Vagina (tissue), 2 donors: ENCODE data around the gene FA2H. TPM values are rescaled to one million over a fixed set of nuclear protein-coding genes. Genes with fewer than 3 reads are reported as not detected.
"Not testable (repeated sequence)": the region's sequence is repeated elsewhere in the genome, so short reads cannot be mapped to it uniquely, and the experiment has no call there.

Source experiments
- DNase-seq, 2 donors: peaks; one replicate each; pipeline ENCODE4 v3.0.0-alpha.2; 2017; ENCODE audit errors: extremely low spot score in 2 of 2
- H3K27ac ChIP-seq: fragments of 200-600 bp; sonication (generic); one replicate; pipeline ENCODE4 v1.5.1; 2019
- H3K27me3 ChIP-seq: fragments of 200-600 bp; sonication (generic); one replicate; pipeline ENCODE4 v1.5.1; 2019
- H3K36me3 ChIP-seq, 2 donors: fragments of 200-600 bp; sonication (generic); one replicate each; pipeline ENCODE4 v1.5.1; 2017 to 2019
- H3K4me1 ChIP-seq: fragments of 200-600 bp; sonication (generic); one replicate; pipeline ENCODE4 v1.5.1; 2019
- H3K4me3 ChIP-seq, 2 donors: fragments of 200-600 bp; sonication (generic); 1 replicate in 1 of 2; 2 replicates in 1 of 2; pipeline ENCODE4 v1.5.1; 2016 to 2019
- H3K9me3 ChIP-seq: fragments of 200-600 bp; sonication (generic); one replicate; pipeline ENCODE4 v1.5.1; 2019
- CTCF ChIP-seq, 3 experiments: fragments of 450-650 bp in 2 of 3; fragments of 200-600 bp in 1 of 3; sonication (generic) in 1 of 3; IDR thresholded peaks; one replicate each; pipeline ENCODE4 v1.5.1; 2017 to 2019; ENCODE audit warnings: antibody characterized with exemption in 3 of 3, mild to moderate bottlenecking in 2 of 3, moderate library complexity in 2 of 3
- POLR2A ChIP-seq, 2 donors: fragments of 450-650 bp; IDR thresholded peaks; one replicate each; pipeline ENCODE4 v1.6.1; 2017; ENCODE audit warnings: antibody characterized with exemption in 2 of 2, mild to moderate bottlenecking in 2 of 2, moderate library complexity in 2 of 2
- POLR2AphosphoS5 ChIP-seq, 2 donors: sonication (generic); formaldehyde crosslinking; IDR thresholded peaks; one replicate each; pipeline ENCODE4 v1.9.0; 2017; ENCODE audit warnings: antibody characterized with exemption in 2 of 2, mild to moderate bottlenecking in 2 of 2, low read depth in 1 of 2; ENCODE audit not compliant: insufficient read depth in 1 of 2
- intact Hi-C: fragments of 100-400 bp; cut with DNase I; formaldehyde crosslinking; loops from one replicate; pipeline ENCODE4 v1.15.1; 2023
- total RNA-seq: library from RNA; depleted of rRNA; stranded (reverse); fragments of >200 nt; gene quantifications from one replicate; pipeline ENCODE4 v1.2.3, GENCODE V29; 2016

The FA2H gene
- total RNA-seq, 1 donor from 2014 or later = not detected

DNA sequence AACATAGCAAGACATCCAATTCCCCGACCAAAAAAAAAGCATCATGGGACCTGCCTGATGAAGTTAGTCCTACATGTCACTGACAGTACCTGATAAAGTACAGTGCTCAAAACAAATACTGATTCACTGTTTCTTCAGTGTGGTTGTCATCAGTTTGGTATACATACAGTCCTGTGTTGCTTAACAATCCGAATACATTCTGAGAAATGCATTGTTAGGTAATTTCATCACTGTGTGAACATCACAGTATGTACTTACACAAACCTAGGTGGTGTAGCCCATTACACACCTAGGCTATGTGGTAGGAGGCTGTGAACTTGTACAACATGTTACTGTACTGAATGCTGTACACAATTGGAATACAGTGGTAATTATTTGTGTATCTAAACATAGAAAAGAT lies 19.0 kb upstream of the FA2H start:
- no peaks in the 10 kb centered on the region for H3K9me3 ChIP-seq
- no peaks in the 10 kb centered on the region for H3K4me1 ChIP-seq
- TF ChIP-seq CTCF (IDR thresholded peaks at IDR 0.05) = no peak
- no peak for TF ChIP-seq POLR2A (IDR thresholded peaks at IDR 0.05)
- TF ChIP-seq POLR2AphosphoS5 (IDR thresholded peaks at IDR 0.05; ENCODE audit: insufficient read depth in 1 of 2, low read depth in 1 of 2) = no peak
- no peaks in the 10 kb centered on the region for H3K27me3 ChIP-seq
- H3K4me3 ChIP-seq = no peak overlapping the region
- no peak overlapping the region for H3K27ac ChIP-seq
- no peaks in the 10 kb centered on the region for H3K36me3 ChIP-seq
- no peak for DNase-seq
- intact Hi-C loops = no loop called here

- H3K9me3 ChIP-seq = no peaks in the 10 kb centered on the region
- H3K27ac ChIP-seq = no peak overlapping the region
- no peaks in the 10 kb centered on the region for H3K4me1 ChIP-seq
- TF ChIP-seq POLR2A (IDR thresholded peaks at IDR 0.05) = no peak
- TF ChIP-seq POLR2AphosphoS5 (IDR thresholded peaks at IDR 0.05; ENCODE audit: insufficient read depth in 1 of 2, low read depth in 1 of 2) = no peak
- TF ChIP-seq CTCF (IDR thresholded peaks at IDR 0.05) = no peak
- no peak overlapping the region for H3K4me3 ChIP-seq
- intact Hi-C loops = no loop called here
- H3K27me3 ChIP-seq = no peaks in the 10 kb centered on the region
- no peak for DNase-seq
- H3K36me3 ChIP-seq = no peaks in the 10 kb centered on the region
Measured at GRCh38 chr16:74792225-74792624, 17.6 kb upstream of the FA2H start.

- DNase-seq, H3K27me3 ChIP-seq, H3K4me1 ChIP-seq, H3K36me3 ChIP-seq, H3K27ac ChIP-seq, H3K4me3 ChIP-seq, H3K9me3 ChIP-seq, intact Hi-C loops: not testable (repeated sequence)
Measured at GRCh38 chr16:74791749-74792148, 17.1 kb upstream of the FA2H start.

- Histone ChIP-seq H3K27ac (no peak overlapping the region), H3K4me3 (no peak overlapping the region), H3K9me3 (no peaks in the 10 kb centered on the region), H3K36me3 (no peaks in the 10 kb centered on the region), H3K27me3 (no peaks in the 10 kb centered on the region), H3K4me1 (no peaks in the 10 kb centered on the region)
- no peak for TF ChIP-seq POLR2AphosphoS5 (IDR thresholded peaks at IDR 0.05; ENCODE audit: insufficient read depth in 1 of 2, low read depth in 1 of 2)
- intact Hi-C loops = no loop called here
- no peak for DNase-seq
Measured at GRCh38 chr16:74788108-74788507, 13.5 kb upstream of the FA2H start.

- H3K27ac ChIP-seq = no peak overlapping the region
- no peak overlapping the region for H3K4me3 ChIP-seq
- intact Hi-C loops = no loop called here
- no peaks in the 10 kb centered on the region for H3K36me3 ChIP-seq
- no peak for DNase-seq
- H3K9me3 ChIP-seq = no peaks in the 10 kb centered on the region
- no peaks in the 10 kb centered on the region for H3K4me1 ChIP-seq
- TF ChIP-seq POLR2A (IDR thresholded peaks at IDR 0.05) = no peak
- TF ChIP-seq POLR2AphosphoS5 (IDR thresholded peaks at IDR 0.05; ENCODE audit: insufficient read depth in 1 of 2, low read depth in 1 of 2) = no peak
- TF ChIP-seq CTCF (IDR thresholded peaks at IDR 0.05) = no peak
- H3K27me3 ChIP-seq = no peaks in the 10 kb centered on the region
Measured at GRCh38 chr16:74785031-74785430, 10.4 kb upstream of the FA2H start.

DNA sequence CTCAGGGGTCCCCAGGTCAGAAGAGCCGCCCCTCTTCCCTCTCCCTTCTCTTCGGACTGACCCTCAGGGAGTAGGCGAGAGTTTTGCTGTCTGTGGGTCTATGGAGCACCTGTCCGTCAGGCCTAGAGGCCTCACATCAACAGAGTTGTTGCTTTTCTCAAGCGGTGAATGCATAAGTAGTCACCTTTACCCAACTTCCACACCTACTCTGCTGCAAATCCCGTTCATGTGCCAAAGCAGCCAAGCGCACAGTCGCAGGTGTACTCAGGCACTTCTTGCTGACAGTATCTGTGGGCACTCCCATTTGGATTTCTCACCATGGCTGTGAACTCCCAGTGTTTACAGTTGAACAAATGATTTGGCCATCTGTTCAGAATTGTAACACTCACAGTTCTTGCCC lies 4.0 kb upstream of the FA2H start:
- Histone ChIP-seq H3K4me1 (peaks cover 14% of the 10 kb centered on the region), H3K4me3 (no peak overlapping the region), H3K27me3 (no peaks in the 10 kb centered on the region), H3K9me3 (no peaks in the 10 kb centered on the region), H3K36me3 (no peaks in the 10 kb centered on the region), H3K27ac (no peak overlapping the region)
- TF ChIP-seq CTCF (IDR thresholded peaks at IDR 0.05) = no peak
- TF ChIP-seq POLR2A (IDR thresholded peaks at IDR 0.05) = no peak
- no peak for TF ChIP-seq POLR2AphosphoS5 (IDR thresholded peaks at IDR 0.05; ENCODE audit: insufficient read depth in 1 of 2, low read depth in 1 of 2)
- DNase-seq = no peak
- intact Hi-C loops = no loop called here
